Hepatocyte (in vitro differentiated cells): Measurements from ENCODE around the gene MCF2L. TPM values are rescaled to one million over a fixed set of nuclear protein-coding genes. Genes with fewer than 3 reads are reported as not detected.

Experiments
- DNase-seq: peaks from one replicate; pipeline ENCODE4 v3.0.0-alpha.2; 2016; ENCODE audit warnings: low spot score
- H2AFZ ChIP-seq: fragments of 200-600 bp; sonication (generic); 2 replicates; pipeline ENCODE4 v1.6.0; 2016; ENCODE audit warnings: antibody characterized with exemption, mild to moderate bottlenecking
- H3K27ac ChIP-seq: fragments of 200-600 bp; sonication (generic); 2 replicates; pipeline ENCODE4 v1.5.1; 2016; ENCODE audit warnings: mild to moderate bottlenecking
- H3K27me3 ChIP-seq: fragments of 200-600 bp; sonication (generic); 2 replicates; pipeline ENCODE4 v1.6.1; 2016
- H3K36me3 ChIP-seq: fragments of 200-600 bp; sonication (generic); replicated peaks from 2 replicates; pipeline ENCODE4 v1.5.1; 2016; ENCODE audit warnings: low read depth; ENCODE audit not compliant: insufficient read depth
- H3K4me1 ChIP-seq: fragments of 200-600 bp; sonication (generic); 2 replicates; pipeline ENCODE4 v1.5.1; 2016; ENCODE audit warnings: mild to moderate bottlenecking, moderate library complexity; ENCODE audit not compliant: insufficient read depth
- H3K4me2 ChIP-seq: fragments of 200-600 bp; sonication (generic); 2 replicates; pipeline ENCODE4 v1.6.0; 2016
- H3K4me3 ChIP-seq: fragments of 200-600 bp; sonication (generic); 2 replicates; pipeline ENCODE4 v1.5.1; 2016; ENCODE audit warnings: mild to moderate bottlenecking
- H3K79me2 ChIP-seq: fragments of 200-600 bp; sonication (generic); 2 replicates; pipeline ENCODE4 v1.6.0; 2017; ENCODE audit warnings: mild to moderate bottlenecking
- H3K9me2 ChIP-seq: fragments of 200-600 bp; sonication (generic); replicated peaks from 2 replicates; pipeline ENCODE4 v1.6.0; 2017; ENCODE audit warnings: mild to moderate bottlenecking; ENCODE audit not compliant: insufficient read depth
- H3K9me3 ChIP-seq: fragments of 200-600 bp; sonication (generic); 2 replicates; pipeline ENCODE4 v1.5.1; 2016; ENCODE audit warnings: low read depth, mild to moderate bottlenecking
- H4K20me1 ChIP-seq: fragments of 200-600 bp; sonication (generic); 2 replicates; pipeline ENCODE4 v1.6.0; 2016; ENCODE audit warnings: mild to moderate bottlenecking; ENCODE audit not compliant: insufficient read depth, poor library complexity, severe bottlenecking
- EZH2 ChIP-seq: fragments of 200-600 bp; sonication (generic); IDR thresholded peaks from 2 replicates; pipeline ENCODE4 v1.6.1; 2016; ENCODE audit warnings: antibody characterized with exemption, mild to moderate bottlenecking, borderline replicate concordance
- EZH2phosphoT487 ChIP-seq: fragments of 200-600 bp; sonication (generic); IDR thresholded peaks from one replicate; pipeline ENCODE4 v1.6.1; 2018; ENCODE audit warnings: antibody characterized with exemption, mild to moderate bottlenecking, low read depth, moderate library complexity; ENCODE audit not compliant: unreplicated experiment, severe bottlenecking
- WGBS: methylation state at CpG from one replicate; pipeline ENCODE4 v1.1.6; 2016; ENCODE audit warnings: low lambda C conversion rate; ENCODE audit errors: missing lambda C conversion rate; 5-methylcytosine and 5-hydroxymethylcytosine counted together
- polyA plus RNA-seq: library from polyadenylated mRNA; unstranded; fragments of >200 nt; fragmentation: Nextera tagmentation; extraction: Ambion mirVana; gene quantifications from 2 replicates; pipeline ENCODE4 v1.2.1, GENCODE V29; 2016
- total RNA-seq: library from RNA; depleted of rRNA; stranded (reverse); fragments of >200 nt; gene quantifications from 2 replicates; pipeline ENCODE4 v1.2.3, GENCODE V29; 2014
- TF ChIP-seq, protein P1 (sequence below): fragments of 200-600 bp; sonication (generic); IDR thresholded peaks from 2 replicates; pipeline ENCODE4 v1.5.1; 2016; ENCODE audit warnings: antibody characterized with exemption, mild to moderate bottlenecking; ENCODE audit not compliant: poor library complexity

MCF2L gene
- total and polyA plus RNA-seq, 2 experiments from 2014 or later = 11.1 to 22.4 TPM

GRCh38 chr13:112972867-112973576 lies 4.0 kb downstream of the MCF2L start:
- H2AFZ ChIP-seq = no peak overlapping the region
- no peak overlapping the region for H3K27ac ChIP-seq
- DNase-seq = no peak
- no peak overlapping the region for H3K4me3 ChIP-seq
- TF ChIP-seq EZH2phosphoT487 (no peak), EZH2 (no peak)
- TF ChIP-seq, protein P1, sequence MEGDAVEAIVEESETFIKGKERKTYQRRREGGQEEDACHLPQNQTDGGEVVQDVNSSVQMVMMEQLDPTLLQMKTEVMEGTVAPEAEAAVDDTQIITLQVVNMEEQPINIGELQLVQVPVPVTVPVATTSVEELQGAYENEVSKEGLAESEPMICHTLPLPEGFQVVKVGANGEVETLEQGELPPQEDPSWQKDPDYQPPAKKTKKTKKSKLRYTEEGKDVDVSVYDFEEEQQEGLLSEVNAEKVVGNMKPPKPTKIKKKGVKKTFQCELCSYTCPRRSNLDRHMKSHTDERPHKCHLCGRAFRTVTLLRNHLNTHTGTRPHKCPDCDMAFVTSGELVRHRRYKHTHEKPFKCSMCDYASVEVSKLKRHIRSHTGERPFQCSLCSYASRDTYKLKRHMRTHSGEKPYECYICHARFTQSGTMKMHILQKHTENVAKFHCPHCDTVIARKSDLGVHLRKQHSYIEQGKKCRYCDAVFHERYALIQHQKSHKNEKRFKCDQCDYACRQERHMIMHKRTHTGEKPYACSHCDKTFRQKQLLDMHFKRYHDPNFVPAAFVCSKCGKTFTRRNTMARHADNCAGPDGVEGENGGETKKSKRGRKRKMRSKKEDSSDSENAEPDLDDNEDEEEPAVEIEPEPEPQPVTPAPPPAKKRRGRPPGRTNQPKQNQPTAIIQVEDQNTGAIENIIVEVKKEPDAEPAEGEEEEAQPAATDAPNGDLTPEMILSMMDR = no peak
- H3K36me3 ChIP-seq = no peaks in the 10 kb centered on the region
- no peaks in the 10 kb centered on the region for H3K9me3 ChIP-seq
- H3K27me3 ChIP-seq = no peaks in the 10 kb centered on the region
- peaks cover 9% of the 10 kb centered on the region for H3K4me1 ChIP-seq
- peaks cover 8% of the 10 kb centered on the region for H3K79me2 ChIP-seq
- H3K9me2 ChIP-seq = no peaks in the 10 kb centered on the region
- H4K20me1 ChIP-seq = no peaks in the 10 kb centered on the region
- H3K4me2 ChIP-seq = no peak overlapping the region
- 93% methylated on average over 17 of the region's 19 CpGs for WGBS

GRCh38 chr13:112973577-112973951 lies 4.5 kb downstream of the MCF2L start:
- WGBS = 95% methylated on average over 17 of the region's 18 CpGs
- Histone ChIP-seq H3K27me3 (no peaks in the 10 kb centered on the region), H4K20me1 (no peaks in the 10 kb centered on the region), H2AFZ (no peak overlapping the region), H3K9me2 (no peaks in the 10 kb centered on the region), H3K4me2 (no peak overlapping the region), H3K27ac (no peak overlapping the region), H3K4me1 (peaks cover 6% of the 10 kb centered on the region), H3K79me2 (peaks cover 8% of the 10 kb centered on the region), H3K9me3 (no peaks in the 10 kb centered on the region), H3K36me3 (no peaks in the 10 kb centered on the region), H3K4me3 (no peak overlapping the region)
- DNase-seq = no peak
- TF ChIP-seq EZH2 = no peak

DNA sequence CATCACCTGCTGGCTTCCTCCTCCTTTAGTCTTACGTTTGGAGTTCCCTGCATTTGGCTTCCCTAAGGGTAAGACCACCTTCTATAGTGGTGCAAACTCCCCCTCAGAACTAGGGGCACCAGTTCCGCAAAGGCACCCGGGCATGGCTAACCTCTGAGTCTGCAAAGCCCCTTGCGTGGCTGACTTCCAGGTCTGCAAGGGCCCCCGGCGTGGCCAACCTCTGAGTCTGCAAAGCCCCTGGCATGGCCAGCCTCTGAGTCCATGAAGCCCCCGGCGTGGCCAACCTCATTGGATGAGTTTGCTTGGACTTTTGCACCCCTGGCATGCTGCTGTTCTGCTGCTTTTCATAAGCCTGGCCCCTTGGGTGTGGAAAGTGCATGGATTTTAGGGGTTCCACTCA lies 5.1 kb downstream of the MCF2L start:
- Histone ChIP-seq H2AFZ (no peak overlapping the region), H3K27me3 (no peaks in the 10 kb centered on the region), H4K20me1 (no peaks in the 10 kb centered on the region), H3K9me2 (no peaks in the 10 kb centered on the region), H3K4me1 (peaks cover 6% of the 10 kb centered on the region), H3K9me3 (no peaks in the 10 kb centered on the region), H3K4me3 (no peak overlapping the region), H3K4me2 (no peak overlapping the region), H3K27ac (no peak overlapping the region), H3K79me2 (peaks cover 8% of the 10 kb centered on the region), H3K36me3 (no peaks in the 10 kb centered on the region)
- TF ChIP-seq, protein P1 = no peak
- TF ChIP-seq EZH2 = no peak
- no peak for TF ChIP-seq EZH2phosphoT487
- no peak for DNase-seq
- 83% methylated on average over 8 of the region's 8 CpGs for WGBS

DNA sequence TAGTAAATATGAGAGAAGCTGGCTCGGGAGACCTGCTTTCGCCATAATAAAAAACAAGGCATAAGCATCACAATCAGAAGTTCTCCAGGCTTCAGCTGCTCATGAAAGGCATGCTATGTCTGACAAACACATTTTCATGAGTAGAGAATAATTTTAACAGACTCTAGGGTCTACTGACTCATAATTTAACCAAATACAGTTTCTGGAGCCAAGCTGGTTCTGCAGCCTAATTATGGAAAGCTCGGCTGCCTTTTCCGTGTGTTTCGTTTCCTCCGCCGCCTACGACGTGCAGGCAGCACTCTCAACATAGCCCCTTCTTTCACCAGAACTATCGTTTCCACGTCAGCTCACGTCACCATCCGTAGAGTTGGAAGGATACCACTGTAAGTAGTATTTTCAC lies 5.7 kb downstream of the MCF2L start:
- Histone ChIP-seq H3K9me3 (no peaks in the 10 kb centered on the region), H3K79me2 (peaks cover 8% of the 10 kb centered on the region), H3K4me3 (no peak overlapping the region), H2AFZ (no peak overlapping the region), H3K27ac (no peak overlapping the region), H3K9me2 (no peaks in the 10 kb centered on the region), H3K4me2 (no peak overlapping the region), H3K36me3 (no peaks in the 10 kb centered on the region), H3K27me3 (no peaks in the 10 kb centered on the region), H4K20me1 (no peaks in the 10 kb centered on the region), H3K4me1 (peaks cover 6% of the 10 kb centered on the region)
- TF ChIP-seq EZH2phosphoT487 (no peak), EZH2 (no peak)
- TF ChIP-seq, protein P1 = no peak
- 95% methylated on average over 13 of the region's 13 CpGs for WGBS
- no peak for DNase-seq
